PC-3 (cell line): ENCODE measurements around the gene SLIT1. TPM values are rescaled to one million over a fixed set of nuclear protein-coding genes. Genes with fewer than 3 reads are reported as not detected.

ENCODE experiments used
- ATAC-seq: fragments of 200-7000 bp; cut with Tn5 transposase; 2 replicates; pipeline ENCODE4 v1.9.1; 2020; ENCODE audit warnings: mild to moderate bottlenecking, moderate library complexity
- BruUV-seq: library from RNA; stranded (reverse); fragments of 400-500 nt; replicated peaks from 2 replicates; lab custom pipeline; 2021; lab: Mats Ljungman, UMichigan
- CTCF ChIA-PET: fragments of 300-600 bp; sonication (Branson Sonifier 250); formaldehyde crosslinking; loops from one replicate; lab custom pipeline; 2022; ENCODE audit warnings: antibody characterized with exemption; lab: Charles Lee
- POLR2A ChIA-PET: fragments of 300-600 bp; sonication (Branson Sonifier 250); formaldehyde crosslinking; loops from one replicate; lab custom pipeline; 2022; ENCODE audit warnings: antibody characterized with exemption; ENCODE audit not compliant: unreplicated experiment; lab: Charles Lee
- DNase-seq: peaks from one replicate; pipeline ENCODE4 v3.0.0-alpha.2; 2015
- H2AFZ ChIP-seq: fragments of 300-600 bp; sonication (generic); 2 replicates; pipeline ENCODE4 v1.6.0; 2016; ENCODE audit warnings: antibody characterized with exemption, low read length
- H3F3A ChIP-seq: fragments of 300-600 bp; sonication (generic); one replicate; pipeline ENCODE4 v1.6.0; 2017; ENCODE audit warnings: antibody characterized with exemption, low read length, control low read depth, mild to moderate bottlenecking; ENCODE audit not compliant: unreplicated experiment
- H3K27ac ChIP-seq: fragments of 300-600 bp; sonication (generic); 2 replicates; pipeline ENCODE4 v1.5.1; 2016; ENCODE audit warnings: mild to moderate bottlenecking, low read length
- H3K27me3 ChIP-seq: fragments of 300-600 bp; sonication (generic); 2 replicates; pipeline ENCODE4 v1.6.1; 2016; ENCODE audit warnings: low read length, mixed read lengths
- H3K36me3 ChIP-seq: fragments of 300-600 bp; sonication (generic); 2 replicates; pipeline ENCODE4 v1.6.1; 2016; ENCODE audit warnings: low read depth, mixed run types, low read length, mixed read lengths
- H3K4me1 ChIP-seq: fragments of 300-600 bp; sonication (generic); 2 replicates; pipeline ENCODE4 v1.5.1; 2016; ENCODE audit warnings: low read length; ENCODE audit not compliant: insufficient read depth
- H3K4me2 ChIP-seq: fragments of 300-600 bp; sonication (generic); 2 replicates; pipeline ENCODE4 v1.6.0; 2016; ENCODE audit warnings: low read length
- H3K4me3 ChIP-seq: fragments of 300-600 bp; sonication (generic); 2 replicates; pipeline ENCODE4 v1.5.1; 2016; ENCODE audit warnings: mild to moderate bottlenecking, low read length, mixed read lengths
- H3K79me2 ChIP-seq: fragments of 300-600 bp; sonication (generic); 2 replicates; pipeline ENCODE4 v1.6.1; 2017; ENCODE audit warnings: low read length, mixed read lengths
- H3K9ac ChIP-seq: fragments of 300-600 bp; sonication (generic); 2 replicates; pipeline ENCODE4 v1.6.0; 2016; ENCODE audit warnings: mild to moderate bottlenecking, low read length
- H3K9me2 ChIP-seq: fragments of 300-600 bp; sonication (generic); replicated peaks from 2 replicates; pipeline ENCODE4 v1.6.1; 2016; ENCODE audit warnings: mixed run types, low read length, mixed read lengths
- H3K9me3 ChIP-seq: fragments of 300-600 bp; sonication (generic); 2 replicates; pipeline ENCODE4 v1.6.1; 2016; ENCODE audit warnings: low read length, mixed read lengths
- H4K20me1 ChIP-seq: fragments of 300-600 bp; sonication (generic); 2 replicates; pipeline ENCODE4 v1.6.1; 2016; ENCODE audit warnings: low read length, mixed read lengths
- EZH2 ChIP-seq: fragments of 300-600 bp; sonication (generic); IDR thresholded peaks from one replicate; pipeline ENCODE4 v1.6.1; 2017; ENCODE audit warnings: antibody characterized with exemption, mild to moderate bottlenecking, low read length; ENCODE audit not compliant: unreplicated experiment
- EZH2phosphoT487 ChIP-seq: fragments of 300-600 bp; sonication (generic); IDR thresholded peaks from 2 replicates; pipeline ENCODE4 v1.6.1; 2018; ENCODE audit warnings: mild to moderate bottlenecking, antibody characterized with exemption, low read length, borderline replicate concordance
- intact Hi-C: fragments of 100-400 bp; cut with micrococcal nuclease; formaldehyde crosslinking; loops from 2 replicates; pipeline ENCODE4 v1.9.0; 2023
- total RNA-seq: library from RNA; depleted of rRNA; stranded (reverse); fragments of >200 nt; gene quantifications from 2 replicates; pipeline ENCODE4 v1.2.3, GENCODE V29; 2014
- TF ChIP-seq, protein P1 (sequence below): fragments of 300-600 bp; sonication (generic); conservative IDR thresholded peaks from 2 replicates; pipeline ENCODE4 v1.5.1; 2017; ENCODE audit warnings: antibody characterized with exemption, low read depth, mild to moderate bottlenecking, low read length

The SLIT1 gene
- total RNA-seq, 1 experiment from 2014 or later, result not detected

- H3K27ac ChIP-seq, result no peak overlapping the region
- H3K9me3 ChIP-seq, result no peaks in the 10 kb centered on the region
- H3K79me2 ChIP-seq, result no peaks in the 10 kb centered on the region
- no peaks in the 10 kb centered on the region for H3F3A ChIP-seq
- no peaks in the 10 kb centered on the region for H3K9me2 ChIP-seq
- no peak overlapping the region for H3K9ac ChIP-seq
- no peak overlapping the region for H3K4me3 ChIP-seq
- intact Hi-C loops, result no loop called here
- CTCF ChIA-PET, result no interaction called here
- ATAC-seq, result no peak
- H4K20me1 ChIP-seq, result no peaks in the 10 kb centered on the region
- no peaks in the 10 kb centered on the region for H3K36me3 ChIP-seq
- no peak overlapping the region for H2AFZ ChIP-seq
- POLR2A ChIA-PET, result no interaction called here
- no peaks in the 10 kb centered on the region for H3K4me1 ChIP-seq
- no peaks in the 10 kb centered on the region for H3K27me3 ChIP-seq
- no peak overlapping the region for H3K4me2 ChIP-seq
- DNase-seq, result no peak
- BruUV-seq, result no TSS peak
- no peak for TF ChIP-seq EZH2phosphoT487
Measured at GRCh38 chr10:97006364-97006763, 179.4 kb downstream of the SLIT1 start.

DNA sequence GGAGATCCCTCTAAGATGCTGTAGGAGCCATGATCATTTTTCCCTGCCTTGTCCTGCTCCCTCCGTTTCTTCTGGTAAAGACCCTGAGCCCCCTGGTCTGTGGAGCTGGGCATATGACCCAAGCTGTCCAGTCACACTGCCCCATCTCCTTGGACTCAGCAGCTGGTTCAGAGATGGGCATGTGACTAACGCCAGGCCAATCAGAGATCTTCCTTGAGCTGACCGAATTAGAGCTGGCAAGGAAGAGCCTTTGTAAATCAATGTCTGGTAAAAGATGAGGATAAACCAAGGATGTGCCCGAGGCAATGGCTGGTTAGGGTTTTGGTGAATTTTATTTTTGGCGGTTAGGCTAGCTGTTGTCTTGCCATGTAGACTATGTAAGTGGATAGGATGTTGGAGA, 180.4 kb downstream of the SLIT1 start:
- no peak overlapping the region for H3K4me3 ChIP-seq
- ATAC-seq (no peak), DNase-seq (no peak)
- H3K9me2 ChIP-seq, result no peaks in the 10 kb centered on the region
- no peaks in the 10 kb centered on the region for H3K9me3 ChIP-seq
- CTCF ChIA-PET, result interaction anchor here (0.7 kb wide), 1 partner anchor 353 kb away, joined by 4 read pairs; no protein-coding TSS in a partner anchor
- no peak overlapping the region for H3K4me2 ChIP-seq
- no peaks in the 10 kb centered on the region for H3K27me3 ChIP-seq
- no peak overlapping the region for H3K9ac ChIP-seq
- no peaks in the 10 kb centered on the region for H4K20me1 ChIP-seq
- TF ChIP-seq, protein P1, sequence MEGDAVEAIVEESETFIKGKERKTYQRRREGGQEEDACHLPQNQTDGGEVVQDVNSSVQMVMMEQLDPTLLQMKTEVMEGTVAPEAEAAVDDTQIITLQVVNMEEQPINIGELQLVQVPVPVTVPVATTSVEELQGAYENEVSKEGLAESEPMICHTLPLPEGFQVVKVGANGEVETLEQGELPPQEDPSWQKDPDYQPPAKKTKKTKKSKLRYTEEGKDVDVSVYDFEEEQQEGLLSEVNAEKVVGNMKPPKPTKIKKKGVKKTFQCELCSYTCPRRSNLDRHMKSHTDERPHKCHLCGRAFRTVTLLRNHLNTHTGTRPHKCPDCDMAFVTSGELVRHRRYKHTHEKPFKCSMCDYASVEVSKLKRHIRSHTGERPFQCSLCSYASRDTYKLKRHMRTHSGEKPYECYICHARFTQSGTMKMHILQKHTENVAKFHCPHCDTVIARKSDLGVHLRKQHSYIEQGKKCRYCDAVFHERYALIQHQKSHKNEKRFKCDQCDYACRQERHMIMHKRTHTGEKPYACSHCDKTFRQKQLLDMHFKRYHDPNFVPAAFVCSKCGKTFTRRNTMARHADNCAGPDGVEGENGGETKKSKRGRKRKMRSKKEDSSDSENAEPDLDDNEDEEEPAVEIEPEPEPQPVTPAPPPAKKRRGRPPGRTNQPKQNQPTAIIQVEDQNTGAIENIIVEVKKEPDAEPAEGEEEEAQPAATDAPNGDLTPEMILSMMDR, result no peak
- TF ChIP-seq EZH2phosphoT487 (no peak), EZH2 (no peak)
- no peaks in the 10 kb centered on the region for H3K36me3 ChIP-seq
- peaks cover 9% of the 10 kb centered on the region for H3K4me1 ChIP-seq
- no peak overlapping the region for H2AFZ ChIP-seq
- BruUV-seq, result no TSS peak
- H3K27ac ChIP-seq, result no peak overlapping the region
- no peaks in the 10 kb centered on the region for H3K79me2 ChIP-seq
- intact Hi-C loops, result no loop called here
- POLR2A ChIA-PET, result no interaction called here
- no peaks in the 10 kb centered on the region for H3F3A ChIP-seq

- no peak overlapping the region for H2AFZ ChIP-seq
Measured at GRCh38 chr10:97004591-97004990, 181.2 kb downstream of the SLIT1 start.

DNA sequence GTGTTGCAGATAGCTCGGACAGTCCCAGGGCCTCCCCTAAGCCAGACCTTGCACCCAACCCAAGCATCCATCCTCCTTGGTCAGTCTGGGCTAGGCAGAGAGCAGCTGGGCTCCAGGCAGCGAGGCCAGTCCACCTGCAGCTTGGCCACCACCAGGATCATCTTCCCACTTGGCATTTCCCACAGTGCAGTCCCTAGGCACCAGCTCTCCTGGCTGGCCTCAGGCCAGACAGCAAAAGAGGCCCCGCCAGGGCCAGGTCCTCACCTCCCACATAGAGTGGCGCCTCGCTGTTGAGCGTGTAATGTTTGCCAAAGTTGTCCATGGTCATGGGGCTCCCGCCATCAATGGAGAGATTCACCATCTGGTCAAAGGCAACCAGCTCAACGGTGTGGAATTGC, 182.0 kb downstream of the SLIT1 start:
- no TSS peak for BruUV-seq
- intact Hi-C loops, result no loop called here
- Histone ChIP-seq H3K4me2 (no peak overlapping the region), H3K79me2 (no peaks in the 10 kb centered on the region), H3K27ac (no peak overlapping the region), H3K27me3 (no peaks in the 10 kb centered on the region), H3K4me1 (peaks cover 16% of the 10 kb centered on the region), H3K36me3 (no peaks in the 10 kb centered on the region), H2AFZ (no peak overlapping the region), H3F3A (no peaks in the 10 kb centered on the region), H3K9me2 (no peaks in the 10 kb centered on the region), H3K9ac (no peak overlapping the region), H4K20me1 (no peaks in the 10 kb centered on the region), H3K4me3 (no peak overlapping the region), H3K9me3 (no peaks in the 10 kb centered on the region)
- ChIA-PET POLR2A (no interaction called here), CTCF (no interaction called here)
- TF ChIP-seq, protein P1, result no peak
- TF ChIP-seq EZH2phosphoT487 (no peak), EZH2 (no peak)
- no peak for ATAC-seq
- no peak for DNase-seq

More at GRCh38 chr10:97004591-97004990, 181.2 kb downstream of the SLIT1 start:
- no peak overlapping the region for H3K4me3 ChIP-seq
- H3K27me3 ChIP-seq, result no peaks in the 10 kb centered on the region
- BruUV-seq, result no TSS peak
- H3K79me2 ChIP-seq, result no peaks in the 10 kb centered on the region
- H3K9me2 ChIP-seq, result no peaks in the 10 kb centered on the region
- POLR2A ChIA-PET, result no interaction called here
- H3K9me3 ChIP-seq, result no peaks in the 10 kb centered on the region
- CTCF ChIA-PET, result no interaction called here
- H3K27ac ChIP-seq, result no peak overlapping the region
- no peak for ATAC-seq
- H3K4me2 ChIP-seq, result no peak overlapping the region
- intact Hi-C loops, result no loop called here
- H3K36me3 ChIP-seq, result no peaks in the 10 kb centered on the region
- H3K9ac ChIP-seq, result no peak overlapping the region
- TF ChIP-seq EZH2phosphoT487 (no peak), EZH2 (no peak)
- H3K4me1 ChIP-seq, result peaks cover 16% of the 10 kb centered on the region
- H4K20me1 ChIP-seq, result no peaks in the 10 kb centered on the region
- no peak for DNase-seq
- no peaks in the 10 kb centered on the region for H3F3A ChIP-seq
